Natural killer cell (primary cell): ENCODE measurements around the gene ZNF655. TPM values are rescaled to one million over a fixed set of nuclear protein-coding genes. Genes with fewer than 3 reads are reported as not detected.
A peak's percentile ranks its signal among the peaks of the same experiment; 100 is the strongest.

Source experiments
- ATAC-seq, 3 donors: fragments of 150-1000 bp in 2 of 3; fragments of 200-7000 bp in 1 of 3; cut with Tn5 transposase; 1 replicate in 1 of 3; 2 replicates in 2 of 3; pipeline ENCODE4 v1.10.0; 2021; ENCODE audit warnings: mild to moderate bottlenecking in 2 of 3, moderate library complexity in 2 of 3
- DNase-seq, 2 donors: peaks; one replicate each; pipeline versions ENCODE4 v3.0.0 to v3.0.0-alpha.2; 2013 to 2021; ENCODE audit warnings: mixed read lengths in 1 of 2
- H3K27ac ChIP-seq: one replicate; pipeline ENCODE4 v1.5.1; 2013; ENCODE audit warnings: mild to moderate bottlenecking, low read length
- H3K27me3 ChIP-seq: one replicate; pipeline ENCODE4 v1.6.1; 2013; ENCODE audit warnings: low read length; ENCODE audit not compliant: control insufficient read depth, insufficient read depth
- H3K36me3 ChIP-seq: one replicate; pipeline ENCODE4 v1.6.1; 2013; ENCODE audit warnings: low read length; ENCODE audit not compliant: control insufficient read depth, insufficient read depth
- H3K4me1 ChIP-seq: one replicate; pipeline ENCODE4 v1.6.1; 2013; ENCODE audit warnings: low read length; ENCODE audit not compliant: control insufficient read depth, insufficient read depth
- H3K4me3 ChIP-seq: one replicate; pipeline ENCODE4 v1.5.1; 2013; ENCODE audit warnings: low read length
- H3K9me3 ChIP-seq: one replicate; pipeline ENCODE4 v1.6.1; 2013; ENCODE audit warnings: low read length; ENCODE audit not compliant: control insufficient read depth, insufficient read depth
- H3K27ac Mint-ChIP-seq, 2 donors: one replicate each; pipeline ENCODE4 v1.8.0; 2022; ENCODE audit warnings: mild to moderate bottlenecking in 2 of 2, mixed read lengths in 2 of 2, moderate library complexity in 1 of 2
- H3K27me3 Mint-ChIP-seq, 2 donors: one replicate each; pipeline ENCODE4 v1.8.0; 2022; ENCODE audit warnings: low read depth in 2 of 2, mixed read lengths in 2 of 2
- H3K36me3 Mint-ChIP-seq: one replicate; pipeline ENCODE4 v1.8.0; 2022; ENCODE audit warnings: mixed read lengths
- H3K4me1 Mint-ChIP-seq, 2 donors: one replicate each; pipeline ENCODE4 v1.8.0; 2022; ENCODE audit warnings: mixed read lengths in 2 of 2
- H3K4me3 Mint-ChIP-seq: one replicate; pipeline ENCODE4 v1.8.0; 2022; ENCODE audit warnings: mild to moderate bottlenecking, moderate library complexity, mixed read lengths
- H3K9me3 Mint-ChIP-seq, 2 donors: one replicate each; pipeline ENCODE4 v1.8.0; 2022; ENCODE audit warnings: mixed read lengths in 2 of 2
- CTCF ChIP-seq: fragments of 200-600 bp; IDR thresholded peaks from one replicate; pipeline ENCODE4 v1.8.0; 2022; ENCODE audit warnings: antibody characterized with exemption
- WGBS: methylation state at CpG from one replicate; pipeline ENCODE4 v1.1.7; 2013; ENCODE audit warnings: missing lambda C conversion rate; ENCODE audit not compliant: insufficient coverage; 5-methylcytosine and 5-hydroxymethylcytosine counted together
- intact Hi-C: fragments of 100-400 bp; cut with micrococcal nuclease; formaldehyde crosslinking; loops from one replicate; pipeline ENCODE4 v1.14.2; 2022
- total RNA-seq, 4 donors: library from RNA; stranded (reverse); fragments of 120-200 nt in 1 of 4; gene quantifications; one replicate each; pipeline versions ENCODE4 v1.2.3 to v1.2.4, GENCODE V29; 2013 to 2022

The ZNF655 gene
- total RNA-seq, 3 donors from 2014 or later (not counting 1 experiment from before 2014, with no cell fraction given), result 171 to 214 (median 196) TPM

GRCh38 chr7:99596408-99596955, 38.0 kb downstream of the ZNF655 start:
- Histone ChIP-seq H3K36me3 (no peaks in the 10 kb centered on the region), H3K4me3 (no peak overlapping the region), H3K4me1 (no peaks in the 10 kb centered on the region), H3K27me3 (no peaks in the 10 kb centered on the region), H3K9me3 (no peaks in the 10 kb centered on the region), H3K27ac (no peak overlapping the region)
- ATAC-seq (no peak), DNase-seq (no peak)
- Mint-ChIP-seq H3K27me3 (no peaks in the 10 kb centered on the region), H3K4me3 (no peak overlapping the region), H3K9me3 (no peaks in the 10 kb centered on the region), H3K4me1 (no peaks in the 10 kb centered on the region), H3K27ac (no peak overlapping the region), H3K36me3 (no peaks in the 10 kb centered on the region)
- no CpG with 5 or more reads among the region's 1 CpG for WGBS
- intact Hi-C loops, result no loop called here
- no peak for TF ChIP-seq CTCF

GRCh38 chr7:99597762-99598501, 39.5 kb downstream of the ZNF655 start, which contains the start of gene TMEM225B:
Gene TMEM225B, plus strand, starts transcription at chr7:99598267. Its CDS starts 6,122 bp downstream, at chr7:99604389.
- intact Hi-C loops, result no loop called here
- 78% methylated on average over 33 of the region's 34 CpGs for WGBS
- no peak within 1 kb of the TSS for H3K27ac ChIP-seq
- no peaks in the 10 kb centered on the region for H3K36me3 ChIP-seq
- no peaks in the 10 kb centered on the region for H3K4me1 ChIP-seq
- Mint-ChIP-seq H3K27me3 (no peaks in the 10 kb centered on the region), H3K4me3 (no peak within 1 kb of the TSS), H3K4me1 (no peaks in the 10 kb centered on the region), H3K27ac (no peak within 1 kb of the TSS), H3K9me3 (no peaks in the 10 kb centered on the region), H3K36me3 (no peaks in the 10 kb centered on the region)
- no peak for TF ChIP-seq CTCF
- DNase-seq, result peak in 1 of 2 donors; percentile 11
- peak in 1 of 3 donors; percentile 31 for ATAC-seq
- no peak within 1 kb of the TSS for H3K4me3 ChIP-seq
- no peaks in the 10 kb centered on the region for H3K27me3 ChIP-seq
- H3K9me3 ChIP-seq, result no peaks in the 10 kb centered on the region

- Mint-ChIP-seq H3K36me3 (no peaks in the 10 kb centered on the region), H3K27ac (no peak overlapping the region), H3K4me3 (no peak overlapping the region), H3K9me3 (no peaks in the 10 kb centered on the region), H3K27me3 (no peaks in the 10 kb centered on the region), H3K4me1 (no peaks in the 10 kb centered on the region)
- H3K27me3 ChIP-seq, result no peaks in the 10 kb centered on the region
- WGBS, result 96% methylated on average over 4 of the region's 4 CpGs
- H3K27ac ChIP-seq, result no peak overlapping the region
- DNase-seq (no peak), ATAC-seq (no peak)
- H3K9me3 ChIP-seq, result no peaks in the 10 kb centered on the region
- H3K36me3 ChIP-seq, result no peaks in the 10 kb centered on the region
- TF ChIP-seq CTCF, result no peak
- intact Hi-C loops, result no loop called here
- H3K4me1 ChIP-seq, result no peaks in the 10 kb centered on the region
- H3K4me3 ChIP-seq, result no peak overlapping the region
These were observed 41.4 kb downstream of the ZNF655 start for GRCh38 chr7:99599836-99600235.
